ENCODE measurements around the gene PTGES3.
"Not testable (repeated sequence)": the region's sequence is repeated elsewhere in the genome, so short reads cannot be mapped to it uniquely, and the experiment has no call there.

PTGES3 gene

GRCh38 chr12:56709759-56710376, 21.8 kb upstream of the PTGES3 start:
- Histone ChIP-seq H3K9me3 (ENCODE audit: control insufficient read depth, low read length) (no peaks in the 10 kb centered on the region), H3K79me1 (replicated peaks; ENCODE audit: low read length, poor library complexity, severe bottlenecking) (peaks cover 5% of the 10 kb centered on the region), H2AFZ (ENCODE audit: low read depth, low read length) (no peak overlapping the region), H3K36me3 (ENCODE audit: control insufficient read depth in 1 of 2, insufficient read depth in 2 of 2, low read depth in 1 of 2, low read length in 2 of 2) (peaks cover 15 to 40% of the 10 kb centered on the region in 2 experiments), H3K4me2 (ENCODE audit: low read length, poor library complexity, severe bottlenecking) (no peak overlapping the region), H3K9ac (ENCODE audit: low read length) (no peak overlapping the region), H4K91ac (ENCODE audit: low read length) (no peak overlapping the region), H2AK5ac (ENCODE audit: low read length, severe bottlenecking) (no peak overlapping the region), H2BK15ac (ENCODE audit: low read depth, poor library complexity, severe bottlenecking) (no peak overlapping the region), H3K14ac (ENCODE audit: low read length in 2 of 2) (no peak overlapping the region), H2BK12ac (ENCODE audit: low read length in 2 of 2) (no peak overlapping the region), H4K8ac (ENCODE audit: low read length) (no peak overlapping the region), H3K4me3 (ENCODE audit: insufficient read depth in 1 of 2, low read depth in 1 of 2, low read length in 2 of 2) (no peak overlapping the region), H3K27me3 (ENCODE audit: control insufficient read depth in 1 of 2, insufficient read depth in 1 of 2, low read length in 2 of 2) (no peaks in the 10 kb centered on the region), H2BK5ac (ENCODE audit: low read depth, low read length, poor library complexity, severe bottlenecking) (no peak overlapping the region), H3K18ac (ENCODE audit: low read depth in 1 of 2, low read length in 2 of 2) (no peak overlapping the region), H3K23ac (ENCODE audit: low read length in 2 of 2) (no peak overlapping the region), H3K27ac (ENCODE audit: low read length, poor library complexity, severe bottlenecking) (no peak overlapping the region), H3K4ac (ENCODE audit: low read depth in 1 of 2, low read length in 2 of 2) (no peak overlapping the region), H2BK120ac (ENCODE audit: low read depth, low read length) (no peak overlapping the region), H3K4me1 (ENCODE audit: control insufficient read depth, insufficient read depth, low read depth, low read length) (no peaks in the 10 kb centered on the region)
- 76% methylated on average over 4 of the region's 5 CpGs for WGBS
- DNase-seq: no peak

- H3K27ac ChIP-seq (ENCODE audit: low read length, poor library complexity, severe bottlenecking); H3K4ac ChIP-seq (ENCODE audit: low read depth in 1 of 2, low read length in 2 of 2); H2AFZ ChIP-seq (ENCODE audit: low read depth, low read length); H3K4me1 ChIP-seq (ENCODE audit: control insufficient read depth, insufficient read depth, low read depth, low read length); H3K23ac ChIP-seq (ENCODE audit: low read length in 2 of 2); H2BK120ac ChIP-seq (ENCODE audit: low read depth, low read length); H3K27me3 ChIP-seq (ENCODE audit: control insufficient read depth in 1 of 2, insufficient read depth in 1 of 2, low read length in 2 of 2); H3K14ac ChIP-seq (ENCODE audit: low read length in 2 of 2); H3K4me2 ChIP-seq (ENCODE audit: low read length, poor library complexity, severe bottlenecking); H3K9me3 ChIP-seq (ENCODE audit: control insufficient read depth, low read length); H2BK5ac ChIP-seq (ENCODE audit: low read depth, low read length, poor library complexity, severe bottlenecking); H3K9ac ChIP-seq (ENCODE audit: low read length); H2BK12ac ChIP-seq (ENCODE audit: low read length in 2 of 2); H3K79me1 ChIP-seq (replicated peaks; ENCODE audit: low read length, poor library complexity, severe bottlenecking); H3K36me3 ChIP-seq (ENCODE audit: control insufficient read depth in 1 of 2, insufficient read depth in 2 of 2, low read depth in 1 of 2, low read length in 2 of 2); H2AK5ac ChIP-seq (ENCODE audit: low read length, severe bottlenecking); H4K8ac ChIP-seq (ENCODE audit: low read length); DNase-seq; H2BK15ac ChIP-seq (ENCODE audit: low read depth, poor library complexity, severe bottlenecking); H4K91ac ChIP-seq (ENCODE audit: low read length); H3K18ac ChIP-seq (ENCODE audit: low read depth in 1 of 2, low read length in 2 of 2); H3K4me3 ChIP-seq (ENCODE audit: insufficient read depth in 1 of 2, low read depth in 1 of 2, low read length in 2 of 2): not testable (repeated sequence)
- WGBS: 92% methylated on average over 5 of the region's 5 CpGs
Observed at GRCh38 chr12:56704522-56704921, 16.4 kb upstream of the PTGES3 start.

GRCh38 chr12:56699020-56699661, 11.1 kb upstream of the PTGES3 start:
- WGBS: 83% methylated on average over 3 of the region's 3 CpGs

GRCh38 chr12:56695327-56696101, 7.4 kb upstream of the PTGES3 start:
- H3K27me3 ChIP-seq (ENCODE audit: control insufficient read depth in 1 of 2, insufficient read depth in 1 of 2, low read length in 2 of 2): no peaks in the 10 kb centered on the region
- no peak overlapping the region for H2BK15ac ChIP-seq (ENCODE audit: low read depth, poor library complexity, severe bottlenecking)
- no peak overlapping the region for H3K27ac ChIP-seq (ENCODE audit: low read length, poor library complexity, severe bottlenecking)
- no peaks in the 10 kb centered on the region for H3K9me3 ChIP-seq (ENCODE audit: control insufficient read depth, low read length)
- H2BK12ac ChIP-seq (ENCODE audit: low read length in 2 of 2): no peak overlapping the region
- H3K4ac ChIP-seq (ENCODE audit: low read depth in 1 of 2, low read length in 2 of 2): no peak overlapping the region
- no peak overlapping the region for H3K9ac ChIP-seq (ENCODE audit: low read length)
- no peak overlapping the region for H3K18ac ChIP-seq (ENCODE audit: low read depth in 1 of 2, low read length in 2 of 2)
- no peak overlapping the region for H3K4me2 ChIP-seq (ENCODE audit: low read length, poor library complexity, severe bottlenecking)
- no peak overlapping the region for H2BK5ac ChIP-seq (ENCODE audit: low read depth, low read length, poor library complexity, severe bottlenecking)
- H4K8ac ChIP-seq (ENCODE audit: low read length): no peak overlapping the region
- no peaks in the 10 kb centered on the region for H3K4me1 ChIP-seq (ENCODE audit: control insufficient read depth, insufficient read depth, low read depth, low read length)
- H2BK120ac ChIP-seq (ENCODE audit: low read depth, low read length): no peak overlapping the region
- H4K91ac ChIP-seq (ENCODE audit: low read length): no peak overlapping the region
- no peaks in the 10 kb centered on the region for H3K36me3 ChIP-seq (ENCODE audit: control insufficient read depth in 1 of 2, insufficient read depth in 2 of 2, low read depth in 1 of 2, low read length in 2 of 2)
- H3K4me3 ChIP-seq (ENCODE audit: insufficient read depth in 1 of 2, low read depth in 1 of 2, low read length in 2 of 2): no peak overlapping the region
- no peak overlapping the region for H3K14ac ChIP-seq (ENCODE audit: low read length in 2 of 2)
- no peak overlapping the region for H2AFZ ChIP-seq (ENCODE audit: low read depth, low read length)
- no peak overlapping the region for H3K23ac ChIP-seq (ENCODE audit: low read length in 2 of 2)
- no peaks in the 10 kb centered on the region for H3K79me1 ChIP-seq (replicated peaks; ENCODE audit: low read length, poor library complexity, severe bottlenecking)
- 81% methylated on average over 2 of the region's 2 CpGs for WGBS
- peak; percentile 17 for DNase-seq
- no peak overlapping the region for H2AK5ac ChIP-seq (ENCODE audit: low read length, severe bottlenecking)

More at GRCh38 chr12:56699020-56699661, 11.1 kb upstream of the PTGES3 start:
- Histone ChIP-seq H3K27ac (ENCODE audit: low read length, poor library complexity, severe bottlenecking) (no peak overlapping the region), H4K8ac (ENCODE audit: low read length) (no peak overlapping the region), H3K23ac (ENCODE audit: low read length in 2 of 2) (no peak overlapping the region), H4K91ac (ENCODE audit: low read length) (no peak overlapping the region), H2AK5ac (ENCODE audit: low read length, severe bottlenecking) (no peak overlapping the region), H3K14ac (ENCODE audit: low read length in 2 of 2) (no peak overlapping the region), H3K9me3 (ENCODE audit: control insufficient read depth, low read length) (no peaks in the 10 kb centered on the region), H3K27me3 (ENCODE audit: control insufficient read depth in 1 of 2, insufficient read depth in 1 of 2, low read length in 2 of 2) (no peaks in the 10 kb centered on the region), H3K4me3 (ENCODE audit: insufficient read depth in 1 of 2, low read depth in 1 of 2, low read length in 2 of 2) (no peak overlapping the region), H3K9ac (ENCODE audit: low read length) (no peak overlapping the region), H3K4ac (ENCODE audit: low read depth in 1 of 2, low read length in 2 of 2) (no peak overlapping the region), H2BK5ac (ENCODE audit: low read depth, low read length, poor library complexity, severe bottlenecking) (no peak overlapping the region), H2BK12ac (ENCODE audit: low read length in 2 of 2) (no peak overlapping the region), H2AFZ (ENCODE audit: low read depth, low read length) (no peak overlapping the region), H3K4me1 (ENCODE audit: control insufficient read depth, insufficient read depth, low read depth, low read length) (no peaks in the 10 kb centered on the region), H2BK120ac (ENCODE audit: low read depth, low read length) (no peak overlapping the region), H3K4me2 (ENCODE audit: low read length, poor library complexity, severe bottlenecking) (no peak overlapping the region), H3K36me3 (ENCODE audit: control insufficient read depth in 1 of 2, insufficient read depth in 2 of 2, low read depth in 1 of 2, low read length in 2 of 2) (no peaks in the 10 kb centered on the region), H3K18ac (ENCODE audit: low read depth in 1 of 2, low read length in 2 of 2) (no peak overlapping the region), H2BK15ac (ENCODE audit: low read depth, poor library complexity, severe bottlenecking) (no peak overlapping the region), H3K79me1 (replicated peaks; ENCODE audit: low read length, poor library complexity, severe bottlenecking) (no peaks in the 10 kb centered on the region)
- no peak for DNase-seq
